ENCODE measurements around the gene PLAAT4.

Gene PLAAT4

GRCh38 chr11:63502252-63502820, 34.3 kb upstream of the PLAAT4 start:
- ChIA-PET POLR2A (no interaction called here), CTCF (no interaction called here)
- DNase-seq (ENCODE audit: extremely low spot score) = no peak
- TF ChIP-seq NFRKB (IDR thresholded peaks at IDR 0.05) = no peak
- TF ChIP-seq L3MBTL2 (conservative IDR thresholded peaks at IDR 0.05) = no peak

GRCh38 chr11:63503492-63503891, 33.1 kb upstream of the PLAAT4 start:
- no peak for TF ChIP-seq ELF4 (IDR thresholded peaks at IDR 0.05)
- no peak for TF ChIP-seq L3MBTL2 (conservative IDR thresholded peaks at IDR 0.05)
- no peak for TF ChIP-seq NFRKB (IDR thresholded peaks at IDR 0.05)
- no peak for TF ChIP-seq LEF1 (IDR thresholded peaks at IDR 0.05; ENCODE audit: borderline replicate concordance)
- TF ChIP-seq PKNOX1 (IDR thresholded peaks at IDR 0.05) = no peak
- TF ChIP-seq CTBP1 (IDR thresholded peaks at IDR 0.05; ENCODE audit: borderline replicate concordance) = no peak
- TF ChIP-seq ARNT (IDR thresholded peaks at IDR 0.05) = no peak
- TF ChIP-seq FOXM1 (IDR thresholded peaks at IDR 0.05; ENCODE audit: borderline replicate concordance) = no peak
- TF ChIP-seq FOXA1 (IDR thresholded peaks at IDR 0.05) = no peak
- no peak for TF ChIP-seq HDGF (IDR thresholded peaks at IDR 0.05; ENCODE audit: borderline replicate concordance)
- TF ChIP-seq ZNF384 (IDR thresholded peaks at IDR 0.05) = no peak
- no peak for TF ChIP-seq FOXK2 (IDR thresholded peaks at IDR 0.05)
- TF ChIP-seq BHLHE40 (IDR thresholded peaks at IDR 0.05; ENCODE audit: borderline replicate concordance) = no peak
- no peak for TF ChIP-seq TARDBP (IDR thresholded peaks at IDR 0.05)
- TF ChIP-seq SP1 (IDR thresholded peaks at IDR 0.05) = no peak
- no peak for TF ChIP-seq SUZ12 (IDR thresholded peaks at IDR 0.05)
- CTCF ChIA-PET = no interaction called here
- POLR2A ChIA-PET = interaction anchor here (1.4 kb wide), 1 partner anchor 8 kb away, joined by 3 read pairs; no protein-coding TSS in a partner anchor
- DNase-seq (ENCODE audit: extremely low spot score) = no peak

- no peak for DNase-seq (ENCODE audit: extremely low spot score)
These were observed 32.6 kb upstream of the PLAAT4 start for GRCh38 chr11:63504054-63504453.

GRCh38 chr11:63504933-63505586, 31.5 kb upstream of the PLAAT4 start:
- DNase-seq (ENCODE audit: extremely low spot score) = no peak
- ChIA-PET CTCF (no interaction called here), POLR2A (interaction anchor here (1.4 kb wide), 1 partner anchor 9 kb away, joined by 3 read pairs; no protein-coding TSS in a partner anchor)
- no peak for TF ChIP-seq ARNT (IDR thresholded peaks at IDR 0.05)
- TF ChIP-seq SP1 (IDR thresholded peaks at IDR 0.05) = no peak
- TF ChIP-seq LEF1 (IDR thresholded peaks at IDR 0.05; ENCODE audit: borderline replicate concordance) = no peak
- TF ChIP-seq ZNF384 (IDR thresholded peaks at IDR 0.05) = no peak
- no peak for TF ChIP-seq HDGF (IDR thresholded peaks at IDR 0.05; ENCODE audit: borderline replicate concordance)
- TF ChIP-seq BHLHE40 (IDR thresholded peaks at IDR 0.05; ENCODE audit: borderline replicate concordance) = no peak
- TF ChIP-seq PKNOX1 (IDR thresholded peaks at IDR 0.05) = no peak
- no peak for TF ChIP-seq FOXK2 (IDR thresholded peaks at IDR 0.05)
- no peak for TF ChIP-seq FOXA1 (IDR thresholded peaks at IDR 0.05)
- TF ChIP-seq L3MBTL2 (conservative IDR thresholded peaks at IDR 0.05) = no peak
- no peak for TF ChIP-seq TARDBP (IDR thresholded peaks at IDR 0.05)
- TF ChIP-seq NFRKB (IDR thresholded peaks at IDR 0.05) = no peak
- no peak for TF ChIP-seq CTBP1 (IDR thresholded peaks at IDR 0.05; ENCODE audit: borderline replicate concordance)
- TF ChIP-seq ELF4 (IDR thresholded peaks at IDR 0.05) = no peak
- no peak for TF ChIP-seq FOXM1 (IDR thresholded peaks at IDR 0.05; ENCODE audit: borderline replicate concordance)

More at GRCh38 chr11:63504054-63504453, 32.6 kb upstream of the PLAAT4 start:
- ChIA-PET CTCF (no interaction called here), POLR2A (interaction anchor here (1.4 kb wide), 1 partner anchor 8 kb away, joined by 3 read pairs; no protein-coding TSS in a partner anchor)
- no peak for TF ChIP-seq TARDBP (IDR thresholded peaks at IDR 0.05)
- no peak for TF ChIP-seq PKNOX1 (IDR thresholded peaks at IDR 0.05)
- no peak for TF ChIP-seq ARNT (IDR thresholded peaks at IDR 0.05)
- no peak for TF ChIP-seq HDGF (IDR thresholded peaks at IDR 0.05; ENCODE audit: borderline replicate concordance)
- TF ChIP-seq FOXA1 (IDR thresholded peaks at IDR 0.05) = no peak
- TF ChIP-seq SUZ12 (IDR thresholded peaks at IDR 0.05) = no peak
- no peak for TF ChIP-seq BHLHE40 (IDR thresholded peaks at IDR 0.05; ENCODE audit: borderline replicate concordance)
- TF ChIP-seq SP1 (IDR thresholded peaks at IDR 0.05) = no peak
- TF ChIP-seq FOXK2 (IDR thresholded peaks at IDR 0.05) = no peak

- ChIA-PET CTCF (interaction anchor here (1.9 kb wide), 1 partner anchor 27 kb away, joined by 5 read pairs; no protein-coding TSS in a partner anchor), POLR2A (no interaction called here)
- TF ChIP-seq SP1 (IDR thresholded peaks at IDR 0.05) (no peak), FOXK2 (IDR thresholded peaks at IDR 0.05) (no peak), SUZ12 (IDR thresholded peaks at IDR 0.05) (no peak), BHLHE40 (IDR thresholded peaks at IDR 0.05; ENCODE audit: borderline replicate concordance) (no peak), L3MBTL2 (conservative IDR thresholded peaks at IDR 0.05) (no peak), LEF1 (IDR thresholded peaks at IDR 0.05; ENCODE audit: borderline replicate concordance) (no peak), FOXA1 (IDR thresholded peaks at IDR 0.05) (no peak), ARNT (IDR thresholded peaks at IDR 0.05) (no peak), TARDBP (IDR thresholded peaks at IDR 0.05) (no peak), CTBP1 (IDR thresholded peaks at IDR 0.05; ENCODE audit: borderline replicate concordance) (no peak), NFRKB (IDR thresholded peaks at IDR 0.05) (no peak), FOXM1 (IDR thresholded peaks at IDR 0.05; ENCODE audit: borderline replicate concordance) (no peak), PKNOX1 (IDR thresholded peaks at IDR 0.05) (no peak), HDGF (IDR thresholded peaks at IDR 0.05; ENCODE audit: borderline replicate concordance) (no peak), ZNF384 (IDR thresholded peaks at IDR 0.05) (no peak), ELF4 (IDR thresholded peaks at IDR 0.05) (no peak)
- DNase-seq (ENCODE audit: extremely low spot score) = no peak
These were observed 30.6 kb upstream of the PLAAT4 start, which contains the start of gene LGALS12 for GRCh38 chr11:63505857-63506528. TSS of gene LGALS12 (plus strand) at chr11:63506084. CDS start at chr11:63506459, 375 bp downstream.
